Ishikawa (cell line): ENCODE data around the gene CABLES1.

Experiments used
- CEBPB ChIP-seq: IDR thresholded peaks from 2 replicates; pipeline ENCODE4 v1.6.1; 2012
- CREB1 ChIP-seq: IDR thresholded peaks from 2 replicates; pipeline ENCODE4 v1.6.1; 2012; ENCODE audit warnings: low read depth
- EGR1 ChIP-seq: IDR thresholded peaks from 2 replicates; pipeline ENCODE4 v1.6.1; 2012
- EP300 ChIP-seq: IDR thresholded peaks from 2 replicates; pipeline ENCODE4 v1.6.1; 2012; ENCODE audit warnings: borderline replicate concordance
- FOXM1 ChIP-seq: IDR thresholded peaks from 2 replicates; pipeline ENCODE4 v1.6.1; 2012; ENCODE audit warnings: low read depth, borderline replicate concordance
- NFIC ChIP-seq: IDR thresholded peaks from 2 replicates; pipeline ENCODE4 v1.6.1; 2012
- RAD21 ChIP-seq: IDR thresholded peaks from 2 replicates; pipeline ENCODE4 v1.6.1; 2012; ENCODE audit warnings: low read depth
- REST ChIP-seq: IDR thresholded peaks from 2 replicates; pipeline ENCODE4 v1.6.1; 2012; ENCODE audit warnings: low read depth, mild to moderate bottlenecking
- TAF1 ChIP-seq: IDR thresholded peaks from 2 replicates; pipeline ENCODE4 v1.6.1; 2012; ENCODE audit warnings: low read depth, mild to moderate bottlenecking
- TCF12 ChIP-seq: IDR thresholded peaks from 2 replicates; pipeline ENCODE4 v1.6.1; 2012; ENCODE audit warnings: low read depth
- TEAD4 ChIP-seq: IDR thresholded peaks from 2 replicates; pipeline ENCODE4 v1.6.1; 2012
- USF1 ChIP-seq: IDR thresholded peaks from 2 replicates; pipeline ENCODE4 v1.6.1; 2012
- YY1 ChIP-seq: IDR thresholded peaks from 2 replicates; pipeline ENCODE4 v1.6.1; 2012; ENCODE audit warnings: low read depth
- ZBTB7A ChIP-seq: IDR thresholded peaks from 2 replicates; pipeline ENCODE4 v1.6.1; 2012; ENCODE audit warnings: low read depth
- TF ChIP-seq, protein P1 (sequence below): IDR thresholded peaks from 2 replicates; pipeline ENCODE4 v1.6.1; 2012

Gene CABLES1

DNA sequence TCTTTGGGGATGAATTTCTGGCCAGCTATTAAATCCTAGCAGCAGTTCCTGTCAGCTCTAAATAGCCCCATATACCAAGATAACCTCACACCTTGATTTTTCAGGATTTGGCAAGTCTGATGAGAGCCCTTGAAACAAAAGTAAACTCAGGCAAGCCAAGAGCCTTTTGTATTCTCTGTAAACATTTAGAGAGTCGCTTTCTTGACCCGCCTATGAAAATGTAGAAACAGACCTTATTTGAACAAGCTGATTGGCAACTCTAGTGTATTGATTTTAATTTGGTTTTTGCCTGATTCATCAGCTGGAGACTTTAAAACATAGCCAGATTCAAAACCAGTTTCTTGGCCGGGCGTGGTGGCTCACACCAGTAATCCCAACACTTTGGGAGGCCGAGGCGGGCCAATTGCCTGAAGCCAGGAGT lies 43.4 kb downstream of the CABLES1 start:
- TF ChIP-seq RAD21, result no peak
- TF ChIP-seq EP300, result no peak
- TF ChIP-seq CEBPB, result no peak
- TF ChIP-seq NFIC, result no peak
- TF ChIP-seq, protein P1, sequence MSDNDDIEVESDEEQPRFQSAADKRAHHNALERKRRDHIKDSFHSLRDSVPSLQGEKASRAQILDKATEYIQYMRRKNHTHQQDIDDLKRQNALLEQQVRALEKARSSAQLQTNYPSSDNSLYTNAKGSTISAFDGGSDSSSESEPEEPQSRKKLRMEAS, result no peak
- no peak for TF ChIP-seq TEAD4
- no peak for TF ChIP-seq EGR1
- no peak for TF ChIP-seq ZBTB7A

DNA sequence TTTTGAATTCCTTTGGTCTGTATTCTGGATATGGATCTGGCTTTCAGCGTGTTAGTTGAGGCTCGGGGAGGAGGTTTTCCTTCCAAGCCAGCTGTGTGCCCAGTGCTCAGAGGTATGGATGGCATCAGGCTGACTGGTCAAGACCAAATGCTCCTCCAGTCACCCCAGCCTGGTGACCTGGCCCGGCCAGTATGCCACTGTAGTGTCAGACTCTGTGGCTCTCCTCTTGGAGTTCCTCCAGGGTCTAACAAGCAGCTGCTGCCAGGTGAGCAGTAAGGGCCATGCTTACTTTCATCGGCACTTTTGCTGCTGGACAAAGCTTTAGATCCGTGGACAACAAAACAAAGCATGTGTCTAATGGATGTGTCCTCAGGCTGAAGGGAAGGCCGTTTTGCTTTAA lies 44.1 kb downstream of the CABLES1 start:
- TF ChIP-seq CEBPB, result no peak
- no peak for TF ChIP-seq FOXM1
- no peak for TF ChIP-seq USF1
- TF ChIP-seq, protein P1, result no peak
- TF ChIP-seq REST, result no peak
- TF ChIP-seq TCF12, result no peak
- TF ChIP-seq EP300, result no peak
- TF ChIP-seq RAD21, result no peak
- TF ChIP-seq NFIC, result no peak
- TF ChIP-seq TAF1, result no peak
- no peak for TF ChIP-seq TEAD4

- no peak for TF ChIP-seq REST
These were observed 46.3 kb downstream of the CABLES1 start for GRCh38 chr18:23181547-23181946.

- TF ChIP-seq EP300 (no peak), RAD21 (no peak), CREB1 (no peak), NFIC (no peak), USF1 (no peak), EGR1 (no peak), YY1 (no peak), REST (no peak), TAF1 (no peak), ZBTB7A (no peak), TCF12 (no peak), TEAD4 (no peak), CEBPB (no peak), FOXM1 (no peak)
- TF ChIP-seq, protein P1, result no peak
These were observed 47.3 kb downstream of the CABLES1 start for GRCh38 chr18:23182606-23183005.

DNA sequence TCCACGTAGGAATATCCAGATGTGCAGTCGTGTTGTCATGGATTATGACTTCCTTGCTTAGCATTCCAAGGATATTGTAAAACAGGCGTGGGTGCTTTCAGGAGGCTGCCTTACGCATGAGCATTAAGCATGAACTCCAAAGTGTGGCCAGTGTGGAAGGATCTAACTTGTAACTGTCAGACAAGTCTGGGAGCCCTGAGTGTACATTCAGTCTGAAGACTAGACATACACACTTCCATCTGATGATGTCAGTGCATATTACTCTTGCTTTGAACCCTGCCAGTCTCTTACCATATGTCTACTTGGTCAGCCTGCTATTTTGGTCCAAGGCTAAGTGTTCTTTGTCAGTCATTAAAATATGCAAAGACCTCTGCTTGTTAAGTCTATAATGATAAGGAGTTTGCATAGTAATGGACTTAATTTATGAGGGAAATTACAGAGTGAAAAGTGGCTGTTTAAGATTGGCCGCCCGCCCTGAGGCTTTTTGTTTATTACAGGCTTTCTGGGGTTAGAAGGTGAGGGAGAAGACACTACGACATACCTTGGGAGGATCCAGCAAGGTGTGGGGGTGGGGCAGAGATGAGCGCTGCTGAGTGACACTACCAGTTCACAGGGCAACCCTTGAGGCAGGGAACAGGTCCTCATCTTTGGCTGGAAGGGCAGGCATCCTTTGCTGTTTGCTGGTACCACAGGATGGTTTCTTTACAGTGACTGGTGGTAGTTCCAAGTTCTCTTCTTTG lies 48.3 kb downstream of the CABLES1 start:
- TF ChIP-seq YY1, result no peak
- TF ChIP-seq EGR1, result no peak
- TF ChIP-seq, protein P1, result no peak
- no peak for TF ChIP-seq FOXM1
- TF ChIP-seq TAF1, result no peak
- no peak for TF ChIP-seq TCF12
- no peak for TF ChIP-seq CREB1
- TF ChIP-seq ZBTB7A, result no peak
- TF ChIP-seq REST, result no peak
- no peak for TF ChIP-seq USF1
- no peak for TF ChIP-seq TEAD4
- no peak for TF ChIP-seq NFIC
- no peak for TF ChIP-seq CEBPB
- no peak for TF ChIP-seq RAD21
- no peak for TF ChIP-seq EP300
